Measurements from ENCODE around the gene CIAPIN1. TPM values are rescaled to one million over a fixed set of nuclear protein-coding genes. Genes with fewer than 3 reads are reported as not detected.

Gene CIAPIN1
- total RNA-seq, 1 experiment from 2014 or later = 82.8 TPM

DNA sequence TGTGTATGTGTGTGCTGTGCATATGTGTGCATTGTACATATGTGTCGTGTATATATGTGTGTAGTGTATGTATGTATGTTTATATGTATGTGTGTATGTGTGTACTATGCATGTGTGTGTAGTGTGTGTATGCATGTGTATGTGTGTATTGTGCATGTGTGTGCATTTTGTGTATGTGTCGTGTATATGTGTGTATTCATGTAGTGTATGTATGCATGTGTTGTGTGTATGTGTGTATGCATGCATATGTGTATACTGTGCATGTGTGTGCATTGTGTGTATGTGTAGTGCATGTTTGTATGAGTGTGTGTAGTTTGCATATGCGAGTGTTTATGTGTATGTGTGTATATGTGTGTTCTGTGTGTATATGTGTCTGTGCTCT is 58.1 kb downstream of the CIAPIN1 start:
- Histone ChIP-seq H3K4me1 (ENCODE audit: insufficient read depth, low read length) (0 out of 2 replicates have a peak, but pooled peaks cover 2% of the 10 kb centered on the region), H4K8ac (replicated peaks; ENCODE audit: insufficient read length, low read depth, low read length) (no peak overlapping the region), H3K79me2 (ENCODE audit: insufficient read depth, low read length) (no peaks in the 10 kb centered on the region), H3K9me3 (ENCODE audit: control insufficient read depth, low read depth, low read length) (no peaks in the 10 kb centered on the region), H2BK120ac (ENCODE audit: low read depth, low read length, poor library complexity, severe bottlenecking) (no peak overlapping the region), H2AK5ac (ENCODE audit: insufficient read length, low read length) (no peak overlapping the region), H2BK20ac (ENCODE audit: low read depth, low read length, poor library complexity, severe bottlenecking) (no peak overlapping the region), H3K56ac (ENCODE audit: insufficient read length, low read depth, low read length) (no peak overlapping the region), H2BK15ac (ENCODE audit: low read depth, low read length) (no peak overlapping the region), H3K4me2 (ENCODE audit: insufficient read depth, insufficient read length, low read length) (no peak overlapping the region), H4K5ac (ENCODE audit: insufficient read length, low read depth, low read length) (no peak overlapping the region), H3K79me1 (ENCODE audit: insufficient read depth, low read depth, low read length, poor library complexity, severe bottlenecking) (no peaks in the 10 kb centered on the region), H4K91ac (ENCODE audit: insufficient read length, low read depth, low read length) (no peak overlapping the region), H3K27ac (ENCODE audit: insufficient read length, low read depth, low read length) (no peak overlapping the region), H3K23me2 (ENCODE audit: insufficient read length, low read depth, low read length, poor library complexity, severe bottlenecking) (no peaks in the 10 kb centered on the region), H3K27me3 (ENCODE audit: insufficient read depth, low read length) (no peaks in the 10 kb centered on the region), H3K4ac (ENCODE audit: low read depth, low read length) (no peak overlapping the region), H3T11ph (ENCODE audit: low read length) (no peak overlapping the region), H2BK5ac (ENCODE audit: insufficient read length, low read length) (no peak overlapping the region), H3K9ac (ENCODE audit: extremely low read depth, insufficient read length, low read length) (no peak overlapping the region), H4K20me1 (ENCODE audit: control insufficient read depth, insufficient read depth, insufficient read length) (no peaks in the 10 kb centered on the region), H3K23ac (ENCODE audit: insufficient read length, low read depth, low read length) (no peak overlapping the region), H2AFZ (ENCODE audit: low read length) (no peak overlapping the region), H2BK12ac (ENCODE audit: insufficient read length, low read depth, low read length) (no peak overlapping the region), H3K18ac (ENCODE audit: insufficient read length, low read depth, low read length) (no peak overlapping the region), H3K14ac (ENCODE audit: insufficient read depth, low read length) (no peak overlapping the region)
- DNase-seq = no peak
- H3K27me3 Mint-ChIP-seq (ENCODE audit: low read depth) = peaks cover 8% of the 10 kb centered on the region
- TF ChIP-seq, protein P1, sequence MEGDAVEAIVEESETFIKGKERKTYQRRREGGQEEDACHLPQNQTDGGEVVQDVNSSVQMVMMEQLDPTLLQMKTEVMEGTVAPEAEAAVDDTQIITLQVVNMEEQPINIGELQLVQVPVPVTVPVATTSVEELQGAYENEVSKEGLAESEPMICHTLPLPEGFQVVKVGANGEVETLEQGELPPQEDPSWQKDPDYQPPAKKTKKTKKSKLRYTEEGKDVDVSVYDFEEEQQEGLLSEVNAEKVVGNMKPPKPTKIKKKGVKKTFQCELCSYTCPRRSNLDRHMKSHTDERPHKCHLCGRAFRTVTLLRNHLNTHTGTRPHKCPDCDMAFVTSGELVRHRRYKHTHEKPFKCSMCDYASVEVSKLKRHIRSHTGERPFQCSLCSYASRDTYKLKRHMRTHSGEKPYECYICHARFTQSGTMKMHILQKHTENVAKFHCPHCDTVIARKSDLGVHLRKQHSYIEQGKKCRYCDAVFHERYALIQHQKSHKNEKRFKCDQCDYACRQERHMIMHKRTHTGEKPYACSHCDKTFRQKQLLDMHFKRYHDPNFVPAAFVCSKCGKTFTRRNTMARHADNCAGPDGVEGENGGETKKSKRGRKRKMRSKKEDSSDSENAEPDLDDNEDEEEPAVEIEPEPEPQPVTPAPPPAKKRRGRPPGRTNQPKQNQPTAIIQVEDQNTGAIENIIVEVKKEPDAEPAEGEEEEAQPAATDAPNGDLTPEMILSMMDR (conservative IDR thresholded peaks at IDR 0.05) = no peak
- H3K4me3 Mint-ChIP-seq = no peak overlapping the region
- H3K36me3 Mint-ChIP-seq (ENCODE audit: insufficient read depth in 1 of 3, low read depth in 3 of 3) = no peaks in the 10 kb centered on the region
- H3K4me1 Mint-ChIP-seq = peaks cover 5 to 16% of the 10 kb centered on the region in 2 experiments
- peaks cover 2 to 5% of the 10 kb centered on the region in 2 experiments; a peak in 2 of 5 replicates for H3K9me3 Mint-ChIP-seq
- H3K27ac Mint-ChIP-seq = no peak overlapping the region
- WGBS (ENCODE audit: extremely low coverage, insufficient read length, low lambda C conversion rate) = no CpG with 5 or more reads among the region's 3 CpGs

Data from H9 (cell line).